Thyroid gland (tissue), 4 donors: ENCODE data around the gene ALOXE3. TPM values are rescaled to one million over a fixed set of nuclear protein-coding genes. Genes with fewer than 3 reads are reported as not detected.

Experiments
- DNase-seq, 2 donors: peaks; one replicate each; pipeline ENCODE4 v3.0.0-alpha.2; 2019
- H3K27ac ChIP-seq, 3 donors: fragments of 200-600 bp; sonication (generic); 1 replicate in 2 of 3; 2 replicates in 1 of 3; pipeline ENCODE4 v1.5.1; 2016 to 2019; ENCODE audit warnings: mild to moderate bottlenecking in 1 of 3, moderate library complexity in 1 of 3
- H3K27me3 ChIP-seq: fragments of 200-600 bp; sonication (generic); one replicate; pipeline ENCODE4 v1.5.1; 2019
- H3K36me3 ChIP-seq, 2 donors: fragments of 200-600 bp; sonication (generic); one replicate each; pipeline ENCODE4 v1.5.1; 2016 to 2019
- H3K4me1 ChIP-seq, 2 donors: fragments of 200-600 bp; sonication (generic); one replicate each; pipeline ENCODE4 v1.5.1; 2017 to 2019
- H3K4me3 ChIP-seq, 3 donors: fragments of 200-600 bp; sonication (generic); replicated peaks in 1 of 3; 1 replicate in 2 of 3; 2 replicates in 1 of 3; pipeline ENCODE4 v1.5.1; 2016; ENCODE audit warnings: mild to moderate bottlenecking in 1 of 3
- H3K9me3 ChIP-seq: fragments of 200-600 bp; sonication (generic); one replicate; pipeline ENCODE4 v1.5.1; 2017
- CTCF ChIP-seq, 6 experiments: fragments of 200-600 bp in 3 of 6; fragments of 450-650 bp in 3 of 6; sonication (generic) in 3 of 6; IDR thresholded peaks; one replicate each; pipeline ENCODE4 v1.5.1; 2016 to 2019; ENCODE audit warnings: antibody characterized with exemption in 6 of 6, mild to moderate bottlenecking in 2 of 6, inconsistent platforms in 1 of 6, moderate library complexity in 1 of 6
- POLR2A ChIP-seq, 2 donors: fragments of 450-650 bp; IDR thresholded peaks; one replicate each; pipeline ENCODE4 v1.6.1; 2017; ENCODE audit warnings: antibody characterized with exemption in 2 of 2, mild to moderate bottlenecking in 2 of 2, moderate library complexity in 1 of 2
- WGBS, 2 donors: methylation state at CpG; one replicate each; pipeline ENCODE4 v1.1.5; 2017; 5-methylcytosine and 5-hydroxymethylcytosine counted together
- intact Hi-C: fragments of 100-400 bp; cut with DNase I; formaldehyde crosslinking; loops from one replicate; pipeline ENCODE4 v1.15.1; 2023
- microRNA-seq: library from miRNA; unstranded; fragments of <30 nt; microRNA quantifications from one replicate; pipeline ENCODE4, GENCODE V29; 2016
- small RNA-seq: library from RNA; depleted of rRNA; stranded (forward); fragments of <200 nt; gene quantifications from one replicate; pipeline ENCODE3, GENCODE V24; 2016
- total RNA-seq, 4 donors: library from RNA; depleted of rRNA; stranded (reverse); fragments of >200 nt; gene quantifications; one replicate each; pipeline ENCODE4 v1.2.3, GENCODE V29; 2016

Gene ALOXE3
- total RNA-seq, 4 donors from 2014 or later, result not detected

- Histone ChIP-seq H3K9me3 (no peaks in the 10 kb centered on the region), H3K27me3 (no peaks in the 10 kb centered on the region), H3K4me3 (no peak overlapping the region), H3K4me1 (no peaks in the 10 kb centered on the region), H3K27ac (no peak overlapping the region), H3K36me3 (no peaks in the 10 kb centered on the region)
- intact Hi-C loops, result no loop called here
- WGBS, 2 donors, result 78 to 79% methylated on average over 17 to 24 of the region's 24 CpGs
- TF ChIP-seq CTCF (IDR thresholded peaks at IDR 0.05) (no peak), POLR2A (IDR thresholded peaks at IDR 0.05) (no peak)
- DNase-seq, result no peak
Measured at GRCh38 chr17:8046929-8047768, 71.2 kb downstream of the ALOXE3 start.

- H3K27me3 ChIP-seq, result no peaks in the 10 kb centered on the region
- TF ChIP-seq CTCF (IDR thresholded peaks at IDR 0.05), result no peak
- TF ChIP-seq POLR2A (IDR thresholded peaks at IDR 0.05), result no peak
- 96 to 100% methylated on average over 1 to 10 of the region's 11 CpGs for whole genome bisulfite sequencing, 2 donors
- H3K36me3 ChIP-seq, result no peaks in the 10 kb centered on the region
- no peak for DNase-seq
- intact Hi-C loops, result no loop called here
- H3K4me3 ChIP-seq, result no peak overlapping the region
- H3K4me1 ChIP-seq, result no peaks in the 10 kb centered on the region
- no peak overlapping the region for H3K27ac ChIP-seq
- H3K9me3 ChIP-seq, result no peaks in the 10 kb centered on the region
Measured at GRCh38 chr17:8046306-8046928, 71.9 kb downstream of the ALOXE3 start.

Small RNA genes lying within 50 kb of the gene (microRNA-seq; reads per million reads assigned to microRNA genes)
- gene MIR4314 (not detected), gene MIR6883 (not detected)

Small RNA genes lying within 50 kb of the gene (small RNA-seq; reads per million reads assigned to genes)
- gene MIR4314, result not detected

Other genes starting within 250 kb of the ALOXE3 start
- gene CHD3, start 229.7 kb downstream of the ALOXE3 start, total RNA-seq, result 100 to 1,000 TPM in 1 of 4 donors, 10 to 100 TPM in 3; 78.9 to 117 (median 91.4) TPM
- 1 to 10 TPM; 1.1 to 4.3 (median 2.2) TPM for gene RNF227, start 202.2 kb downstream of the ALOXE3 start, total RNA-seq
- 1 to 10 TPM in 2 of 4 donors, under 1 TPM in 2; 0.40 to 3.7 (median 1.5) TPM for gene KCNAB3, start 188.7 kb downstream of the ALOXE3 start, total RNA-seq
- gene TRAPPC1, start 186.6 kb downstream of the ALOXE3 start, total RNA-seq, result 10 to 100 TPM; 40.2 to 59.0 (median 53.4) TPM
- gene CNTROB, start 186.3 kb downstream of the ALOXE3 start, total RNA-seq, result 10 to 100 TPM; 21.0 to 35.9 (median 28.0) TPM
- not detected for gene GUCY2D, start 115.9 kb downstream of the ALOXE3 start, total RNA-seq
- 1 to 10 TPM in 3 of 4 donors, under 1 TPM in 1; 0.67 to 3.3 (median 1.1) TPM for gene ALOX15B, start 79.5 kb downstream of the ALOXE3 start, total RNA-seq
- not detected for gene ALOX12B, start 30.8 kb downstream of the ALOXE3 start, total RNA-seq
- 1 to 10 TPM in 1 of 4 donors, not detected in 3; 1.7 TPM for gene HES7, start 5.6 kb upstream of the ALOXE3 start, total RNA-seq
- 100 to 1,000 TPM in 3 of 4 donors, 10 to 100 TPM in 1; 85.2 to 148 (median 137) TPM for gene PER1, start 33.9 kb upstream of the ALOXE3 start, total RNA-seq
- gene VAMP2, start 44.4 kb upstream of the ALOXE3 start, total RNA-seq, result 10 to 100 TPM; 30.6 to 35.2 (median 33.4) TPM
- 10 to 100 TPM; 19.7 to 34.7 (median 32.2) TPM for gene TMEM107, start 57.9 kb upstream of the ALOXE3 start, total RNA-seq
- 10 to 100 TPM in 3 of 4 donors, 1 to 10 TPM in 1; 7.7 to 17.0 (median 15.5) TPM for gene BORCS6, start 71.7 kb upstream of the ALOXE3 start, total RNA-seq
- 1 to 10 TPM in 1 of 4 donors, not detected in 3; 6.0 TPM for gene AURKB, start 92.1 kb upstream of the ALOXE3 start, total RNA-seq
- gene CTC1, start 129.5 kb upstream of the ALOXE3 start, total RNA-seq, result 10 to 100 TPM; 19.2 to 40.3 (median 21.2) TPM
- gene PFAS, start 130.8 kb upstream of the ALOXE3 start, total RNA-seq, result 10 to 100 TPM; 14.8 to 39.5 (median 18.3) TPM
- 10 to 100 TPM; 18.9 to 30.2 (median 22.4) TPM for gene RANGRF, start 170.2 kb upstream of the ALOXE3 start, total RNA-seq
- 10 to 100 TPM in 1 of 4 donors, 1 to 10 TPM in 3; 2.9 to 12.7 (median 5.9) TPM for gene SLC25A35, start 176.9 kb upstream of the ALOXE3 start, total RNA-seq
- 1 to 10 TPM; 4.3 to 9.8 (median 6.8) TPM for gene ARHGEF15, start 191.7 kb upstream of the ALOXE3 start, total RNA-seq
- not detected for gene ODF4, start 221.3 kb upstream of the ALOXE3 start, total RNA-seq